Measurements from ENCODE around the gene CCL27.

CCL27 gene

GRCh38 chr9:34684145-34684544 is 21.7 kb upstream of the CCL27 start:
- no peak for DNase-seq

- no peak for DNase-seq
Observed at GRCh38 chr9:34675869-34676268, 13.4 kb upstream of the CCL27 start.

GRCh38 chr9:34675048-34675714 is 12.7 kb upstream of the CCL27 start:
- DNase-seq = peak; percentile 48

- no peak for DNase-seq
Observed at GRCh38 chr9:34674440-34674839, 12.0 kb upstream of the CCL27 start.

GRCh38 chr9:34671307-34671706 is 8.8 kb upstream of the CCL27 start:
- DNase-seq = no peak

GRCh38 chr9:34669809-34670562 is 7.5 kb upstream of the CCL27 start:
- DNase-seq = no peak

GRCh38 chr9:34665381-34666250 is 3.2 kb upstream of the CCL27 start:
- DNase-seq = peak; percentile 93

- DNase-seq = no peak
Observed at GRCh38 chr9:34665067-34665380, 2.6 kb upstream of the CCL27 start.

GRCh38 chr9:34664281-34665066 is 2.0 kb upstream of the CCL27 start:
- peak; percentile 72 for DNase-seq

- peak; percentile 42 for DNase-seq
Observed at GRCh38 chr9:34663303-34663605, 797 bp upstream of the CCL27 start.

GRCh38 chr9:34659592-34660253 is 2.7 kb downstream of the CCL27 start:
- DNase-seq = no peak

- no peak for DNase-seq
Observed at GRCh38 chr9:34658461-34658860, 4.0 kb downstream of the CCL27 start.

GRCh38 chr9:34656992-34657391 is 5.5 kb downstream of the CCL27 start:
- no peak for DNase-seq

- no peak for DNase-seq
Observed at GRCh38 chr9:34655394-34655793, 7.1 kb downstream of the CCL27 start.

GRCh38 chr9:34654323-34655051 is 8.0 kb downstream of the CCL27 start:
- DNase-seq = no peak

- no peak for DNase-seq
Observed at GRCh38 chr9:34653151-34654072, 9.0 kb downstream of the CCL27 start.

GRCh38 chr9:34652602-34653000 is 9.9 kb downstream of the CCL27 start:
- no peak for DNase-seq

- peak; percentile 23 for DNase-seq
Observed at GRCh38 chr9:34651876-34652601, 10.4 kb downstream of the CCL27 start, which contains the start of gene IL11RA. Gene IL11RA (plus strand): TSS chr9:34652185. CDS start chr9:34655218, 3,033 bp downstream.

GRCh38 chr9:34651321-34651720 is 11.1 kb downstream of the CCL27 start:
- no peak for DNase-seq

GRCh38 chr9:34650816-34651215 is 11.6 kb downstream of the CCL27 start:
- DNase-seq = no peak
